Activated CD8-positive, alpha-beta T cell treated with anti-CD3 and anti-CD28 coated beads for 36 hours (primary cell): Measurements from ENCODE around the gene OR8B3. TPM values are rescaled to one million over a fixed set of nuclear protein-coding genes. Genes with fewer than 3 reads are reported as not detected.
"Not testable (repeated sequence)": the region's sequence is repeated elsewhere in the genome, so short reads cannot be mapped to it uniquely, and the experiment has no call there.

Source experiments
- ATAC-seq: fragments of 200-7000 bp; cut with Tn5 transposase; one replicate; pipeline ENCODE4 v1.10.0; 2021; ENCODE audit warnings: mild to moderate bottlenecking, moderate library complexity
- CTCF ChIA-PET: fragments of 350-600 bp; sonication (Branson Sonifier 250); formaldehyde crosslinking; loops from one replicate; lab custom pipeline; 2021; ENCODE audit warnings: antibody characterized with exemption; lab: Charles Lee
- POLR2A ChIA-PET: fragments of 350-600 bp; sonication (Branson Sonifier 250); formaldehyde crosslinking; loops from one replicate; lab custom pipeline; 2021; ENCODE audit warnings: antibody characterized with exemption; lab: Charles Lee
- DNase-seq: peaks from one replicate; pipeline ENCODE4 v3.0.0-alpha.2; 2020
- H3K27ac Mint-ChIP-seq: one replicate; pipeline ENCODE4 v1.8.0; 2021; ENCODE audit warnings: mild to moderate bottlenecking, mixed read lengths
- H3K27me3 Mint-ChIP-seq: one replicate; pipeline ENCODE4 v1.8.0; 2021; ENCODE audit warnings: mixed read lengths
- H3K36me3 Mint-ChIP-seq: one replicate; pipeline ENCODE4 v1.8.0; 2021; ENCODE audit warnings: low read depth, mixed read lengths
- H3K4me1 Mint-ChIP-seq: one replicate; pipeline ENCODE4 v1.8.0; 2021; ENCODE audit warnings: low read depth, mixed read lengths
- H3K4me3 Mint-ChIP-seq: one replicate; pipeline ENCODE4 v1.8.0; 2021; ENCODE audit warnings: mild to moderate bottlenecking, moderate library complexity, mixed read lengths
- H3K9me3 Mint-ChIP-seq: one replicate; pipeline ENCODE4 v1.8.0; 2021; ENCODE audit warnings: mixed read lengths
- CTCF ChIP-seq: fragments of 200-600 bp; IDR thresholded peaks from one replicate; pipeline ENCODE4 v1.8.0; 2022; ENCODE audit warnings: antibody characterized with exemption, mild to moderate bottlenecking
- intact Hi-C: fragments of 100-400 bp; cut with micrococcal nuclease; formaldehyde crosslinking; loops from one replicate; pipeline ENCODE4 v1.10.0; 2022
- total RNA-seq, 2 experiments: library from RNA; stranded (reverse); gene quantifications; one replicate each; pipeline ENCODE4 v1.2.3, GENCODE V29; 2021

Gene OR8B3
- total RNA-seq, 2 experiments from 2014 or later: not detected

- peaks cover 2% of the 10 kb centered on the region for H3K36me3 Mint-ChIP-seq
- H3K4me3 Mint-ChIP-seq: no peak overlapping the region
- H3K27me3 Mint-ChIP-seq: peaks cover 8% of the 10 kb centered on the region
- H3K4me1 Mint-ChIP-seq: no peaks in the 10 kb centered on the region
- POLR2A ChIA-PET: no interaction called here
- no peak for TF ChIP-seq CTCF
- no peaks in the 10 kb centered on the region for H3K9me3 Mint-ChIP-seq
- CTCF ChIA-PET: no interaction called here
- no peak overlapping the region for H3K27ac Mint-ChIP-seq
- intact Hi-C loops: no loop called here
- ATAC-seq: no peak
- no peak for DNase-seq
These were observed 6.8 kb upstream of the OR8B3 start for GRCh38 chr11:124405581-124405980.

GRCh38 chr11:124403186-124403585 lies 4.4 kb upstream of the OR8B3 start:
- intact Hi-C loops, DNase-seq, H3K4me1 Mint-ChIP-seq, H3K4me3 Mint-ChIP-seq, H3K36me3 Mint-ChIP-seq, H3K9me3 Mint-ChIP-seq, ATAC-seq, H3K27me3 Mint-ChIP-seq, H3K27ac Mint-ChIP-seq, POLR2A ChIA-PET: not testable (repeated sequence)
- CTCF ChIA-PET: interaction anchor here (1.2 to 3.1 kb wide), 10 partner anchors 9 to 182 kb away, joined by 3 to 16 read pairs (median 6); partner anchors contain the start of gene OR8A1

GRCh38 chr11:124402326-124402922 lies 3.6 kb upstream of the OR8B3 start:
- DNase-seq: peak; percentile 79
- Mint-ChIP-seq H3K9me3 (no peaks in the 10 kb centered on the region), H3K27ac (no peak overlapping the region), H3K4me3 (no peak overlapping the region), H3K36me3 (peaks cover 2% of the 10 kb centered on the region), H3K27me3 (peaks cover 2% of the 10 kb centered on the region), H3K4me1 (no peaks in the 10 kb centered on the region)
- ATAC-seq: peak; percentile 81
- peak; percentile 72 for TF ChIP-seq CTCF
- CTCF ChIA-PET: interaction anchor here (0.5 to 3.1 kb wide), 33 partner anchors 9 to 476 kb away, joined by 3 to 16 read pairs (median 4); partner anchors contain the start of gene OR8A1
- POLR2A ChIA-PET: no interaction called here
- intact Hi-C loops: no loop called here

GRCh38 chr11:124396847-124397246 lies 2.0 kb downstream of the OR8B3 start:
- H3K4me1 Mint-ChIP-seq, ATAC-seq, CTCF ChIA-PET, intact Hi-C loops, POLR2A ChIA-PET, DNase-seq, H3K4me3 Mint-ChIP-seq, H3K27me3 Mint-ChIP-seq, H3K27ac Mint-ChIP-seq, H3K9me3 Mint-ChIP-seq, H3K36me3 Mint-ChIP-seq: not testable (repeated sequence)

GRCh38 chr11:124394408-124394807 lies 4.4 kb downstream of the OR8B3 start:
- POLR2A ChIA-PET: no interaction called here

More at GRCh38 chr11:124394408-124394807, 4.4 kb downstream of the OR8B3 start:
- no peaks in the 10 kb centered on the region for H3K9me3 Mint-ChIP-seq
- no peaks in the 10 kb centered on the region for H3K4me1 Mint-ChIP-seq
- intact Hi-C loops: no loop called here
- H3K36me3 Mint-ChIP-seq: no peaks in the 10 kb centered on the region
- CTCF ChIA-PET: no interaction called here
- TF ChIP-seq CTCF: no peak
- DNase-seq (peak; percentile 5), ATAC-seq (no peak)
- H3K4me3 Mint-ChIP-seq: no peak overlapping the region
- peaks cover 5% of the 10 kb centered on the region for H3K27me3 Mint-ChIP-seq
- no peak overlapping the region for H3K27ac Mint-ChIP-seq
